ENCODE data around the gene MYOM3.

Gene MYOM3

GRCh38 chr1:24149866-24150233 lies 37.9 kb upstream of the MYOM3 start:
- H3K9me3 ChIP-seq (ENCODE audit: control insufficient read depth, insufficient read depth, low read length) = no peaks in the 10 kb centered on the region
- H3K27me3 ChIP-seq (ENCODE audit: control insufficient read depth, insufficient read depth, low read length) = no peaks in the 10 kb centered on the region
- peak overlapping the region; percentile 41 for H3K4me3 ChIP-seq (ENCODE audit: low read depth, low read length)
- peaks cover 8% of the 10 kb centered on the region for H3K4me1 ChIP-seq (ENCODE audit: control insufficient read depth, insufficient read depth, low read length)
- no peak overlapping the region for H3K9ac ChIP-seq (ENCODE audit: low read depth, low read length)
- H3K36me3 ChIP-seq (ENCODE audit: control insufficient read depth, insufficient read depth, low read length) = no peaks in the 10 kb centered on the region

GRCh38 chr1:24147816-24148215 lies 35.9 kb upstream of the MYOM3 start:
- H3K27me3 ChIP-seq (ENCODE audit: control insufficient read depth, insufficient read depth, low read length) = no peaks in the 10 kb centered on the region
- no peaks in the 10 kb centered on the region for H3K9me3 ChIP-seq (ENCODE audit: control insufficient read depth, insufficient read depth, low read length)
- no peak overlapping the region for H3K9ac ChIP-seq (ENCODE audit: low read depth, low read length)
- no peak overlapping the region for H3K4me3 ChIP-seq (ENCODE audit: low read depth, low read length)
- H3K4me1 ChIP-seq (ENCODE audit: control insufficient read depth, insufficient read depth, low read length) = peaks cover 8% of the 10 kb centered on the region
- no peaks in the 10 kb centered on the region for H3K36me3 ChIP-seq (ENCODE audit: control insufficient read depth, insufficient read depth, low read length)

- no peaks in the 10 kb centered on the region for H3K36me3 ChIP-seq (ENCODE audit: control insufficient read depth, insufficient read depth, low read length)
- H3K9ac ChIP-seq (ENCODE audit: low read depth, low read length) = no peak overlapping the region
- no peaks in the 10 kb centered on the region for H3K9me3 ChIP-seq (ENCODE audit: control insufficient read depth, insufficient read depth, low read length)
- H3K27me3 ChIP-seq (ENCODE audit: control insufficient read depth, insufficient read depth, low read length) = no peaks in the 10 kb centered on the region
- H3K4me1 ChIP-seq (ENCODE audit: control insufficient read depth, insufficient read depth, low read length) = peaks cover 8% of the 10 kb centered on the region
- H3K4me3 ChIP-seq (ENCODE audit: low read depth, low read length) = no peak overlapping the region
Measured at GRCh38 chr1:24147194-24147593, 35.3 kb upstream of the MYOM3 start.

GRCh38 chr1:24142546-24143534 lies 30.9 kb upstream of the MYOM3 start, which contains the start of gene IL22RA1:
IL22RA1 (minus strand) TSS chr1:24143140; CDS start chr1:24143082, 58 bp downstream.
- H3K36me3 ChIP-seq (ENCODE audit: control insufficient read depth, insufficient read depth, low read length) = no peaks in the 10 kb centered on the region
- H3K4me1 ChIP-seq (ENCODE audit: control insufficient read depth, insufficient read depth, low read length) = no peaks in the 10 kb centered on the region
- H3K4me3 ChIP-seq (ENCODE audit: low read depth, low read length) = no peak within 1 kb of the TSS
- no peak within 1 kb of the TSS for H3K9ac ChIP-seq (ENCODE audit: low read depth, low read length)
- H3K9me3 ChIP-seq (ENCODE audit: control insufficient read depth, insufficient read depth, low read length) = no peaks in the 10 kb centered on the region
- H3K27me3 ChIP-seq (ENCODE audit: control insufficient read depth, insufficient read depth, low read length) = no peaks in the 10 kb centered on the region

GRCh38 chr1:24141311-24141997 lies 29.5 kb upstream of the MYOM3 start:
- no peak overlapping the region for H3K4me3 ChIP-seq (ENCODE audit: low read depth, low read length)
- no peaks in the 10 kb centered on the region for H3K9me3 ChIP-seq (ENCODE audit: control insufficient read depth, insufficient read depth, low read length)
- H3K4me1 ChIP-seq (ENCODE audit: control insufficient read depth, insufficient read depth, low read length) = no peaks in the 10 kb centered on the region
- H3K9ac ChIP-seq (ENCODE audit: low read depth, low read length) = no peak overlapping the region
- H3K36me3 ChIP-seq (ENCODE audit: control insufficient read depth, insufficient read depth, low read length) = no peaks in the 10 kb centered on the region
- no peaks in the 10 kb centered on the region for H3K27me3 ChIP-seq (ENCODE audit: control insufficient read depth, insufficient read depth, low read length)

GRCh38 chr1:24140741-24141181 lies 28.8 kb upstream of the MYOM3 start:
- H3K9ac ChIP-seq (ENCODE audit: low read depth, low read length) = no peak overlapping the region
- no peak overlapping the region for H3K4me3 ChIP-seq (ENCODE audit: low read depth, low read length)
- no peaks in the 10 kb centered on the region for H3K9me3 ChIP-seq (ENCODE audit: control insufficient read depth, insufficient read depth, low read length)
- H3K4me1 ChIP-seq (ENCODE audit: control insufficient read depth, insufficient read depth, low read length) = no peaks in the 10 kb centered on the region
- no peaks in the 10 kb centered on the region for H3K27me3 ChIP-seq (ENCODE audit: control insufficient read depth, insufficient read depth, low read length)
- no peaks in the 10 kb centered on the region for H3K36me3 ChIP-seq (ENCODE audit: control insufficient read depth, insufficient read depth, low read length)

- no peaks in the 10 kb centered on the region for H3K27me3 ChIP-seq (ENCODE audit: control insufficient read depth, insufficient read depth, low read length)
- no peaks in the 10 kb centered on the region for H3K9me3 ChIP-seq (ENCODE audit: control insufficient read depth, insufficient read depth, low read length)
- no peaks in the 10 kb centered on the region for H3K36me3 ChIP-seq (ENCODE audit: control insufficient read depth, insufficient read depth, low read length)
- no peaks in the 10 kb centered on the region for H3K4me1 ChIP-seq (ENCODE audit: control insufficient read depth, insufficient read depth, low read length)
- H3K9ac ChIP-seq (ENCODE audit: low read depth, low read length) = no peak overlapping the region
- H3K4me3 ChIP-seq (ENCODE audit: low read depth, low read length) = no peak overlapping the region
Measured at GRCh38 chr1:24139841-24140425, 28.0 kb upstream of the MYOM3 start.

GRCh38 chr1:24139222-24139489 lies 27.2 kb upstream of the MYOM3 start:
- Histone ChIP-seq H3K9me3 (ENCODE audit: control insufficient read depth, insufficient read depth, low read length) (no peaks in the 10 kb centered on the region), H3K4me3 (ENCODE audit: low read depth, low read length) (no peak overlapping the region), H3K27me3 (ENCODE audit: control insufficient read depth, insufficient read depth, low read length) (no peaks in the 10 kb centered on the region), H3K4me1 (ENCODE audit: control insufficient read depth, insufficient read depth, low read length) (no peaks in the 10 kb centered on the region), H3K36me3 (ENCODE audit: control insufficient read depth, insufficient read depth, low read length) (no peaks in the 10 kb centered on the region), H3K9ac (ENCODE audit: low read depth, low read length) (no peak overlapping the region)

- Histone ChIP-seq H3K27me3 (ENCODE audit: control insufficient read depth, insufficient read depth, low read length) (no peaks in the 10 kb centered on the region), H3K9ac (ENCODE audit: low read depth, low read length) (no peak overlapping the region), H3K4me1 (ENCODE audit: control insufficient read depth, insufficient read depth, low read length) (no peaks in the 10 kb centered on the region), H3K4me3 (ENCODE audit: low read depth, low read length) (no peak overlapping the region), H3K9me3 (ENCODE audit: control insufficient read depth, insufficient read depth, low read length) (no peaks in the 10 kb centered on the region), H3K36me3 (ENCODE audit: control insufficient read depth, insufficient read depth, low read length) (no peaks in the 10 kb centered on the region)
Measured at GRCh38 chr1:24138476-24139221, 26.7 kb upstream of the MYOM3 start.

GRCh38 chr1:24136956-24137539 lies 25.1 kb upstream of the MYOM3 start:
- no peaks in the 10 kb centered on the region for H3K27me3 ChIP-seq (ENCODE audit: control insufficient read depth, insufficient read depth, low read length)
- no peaks in the 10 kb centered on the region for H3K36me3 ChIP-seq (ENCODE audit: control insufficient read depth, insufficient read depth, low read length)
- no peak overlapping the region for H3K4me3 ChIP-seq (ENCODE audit: low read depth, low read length)
- no peak overlapping the region for H3K9ac ChIP-seq (ENCODE audit: low read depth, low read length)
- no peaks in the 10 kb centered on the region for H3K4me1 ChIP-seq (ENCODE audit: control insufficient read depth, insufficient read depth, low read length)
- no peaks in the 10 kb centered on the region for H3K9me3 ChIP-seq (ENCODE audit: control insufficient read depth, insufficient read depth, low read length)

- no peak overlapping the region for H3K4me3 ChIP-seq (ENCODE audit: low read depth, low read length)
- no peaks in the 10 kb centered on the region for H3K9me3 ChIP-seq (ENCODE audit: control insufficient read depth, insufficient read depth, low read length)
- H3K27me3 ChIP-seq (ENCODE audit: control insufficient read depth, insufficient read depth, low read length) = no peaks in the 10 kb centered on the region
- no peak overlapping the region for H3K9ac ChIP-seq (ENCODE audit: low read depth, low read length)
- no peaks in the 10 kb centered on the region for H3K36me3 ChIP-seq (ENCODE audit: control insufficient read depth, insufficient read depth, low read length)
- H3K4me1 ChIP-seq (ENCODE audit: control insufficient read depth, insufficient read depth, low read length) = no peaks in the 10 kb centered on the region
Measured at GRCh38 chr1:24134376-24134775, 22.4 kb upstream of the MYOM3 start.

Measured in iPS-15b (cell line).